Breast epithelium (tissue), 3 donors: ENCODE measurements around the gene ACER3.

Experiments used
- POLR2A ChIP-seq: fragments of 450-650 bp; IDR thresholded peaks from one replicate; pipeline ENCODE4 v1.6.1; 2016; ENCODE audit warnings: antibody characterized with exemption, mild to moderate bottlenecking, moderate library complexity
- POLR2AphosphoS5 ChIP-seq, 3 donors: sonication (generic); formaldehyde crosslinking; IDR thresholded peaks; one replicate each; pipeline ENCODE4 v1.6.1; 2017; ENCODE audit warnings: antibody characterized with exemption in 3 of 3
- TF ChIP-seq, protein P1 (sequence below), 3 donors: fragments of 450-650 bp; IDR thresholded peaks; one replicate each; pipeline ENCODE4 v1.5.1; 2016 to 2017; ENCODE audit warnings: antibody characterized with exemption in 3 of 3, mild to moderate bottlenecking in 3 of 3, moderate library complexity in 3 of 3

DNA sequence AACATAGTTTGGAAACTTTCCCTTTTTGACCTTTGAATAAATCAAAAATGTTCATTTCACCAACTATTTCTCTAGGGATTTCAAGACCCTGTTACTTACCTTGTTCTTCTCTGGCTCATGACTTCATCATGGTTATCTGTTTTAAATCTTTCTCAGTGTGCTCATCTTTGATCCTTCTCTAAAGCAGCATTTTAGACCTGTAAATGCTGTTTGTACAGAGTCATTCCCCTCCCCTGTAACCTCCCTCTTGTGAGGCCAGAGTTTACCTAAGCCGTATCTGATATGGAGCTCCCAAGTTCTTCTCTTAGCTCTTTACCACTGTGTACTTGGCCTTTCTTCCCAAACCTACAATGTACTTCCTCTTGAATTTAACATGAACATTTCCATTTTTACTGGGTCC is 56.0 kb downstream of the ACER3 start:
- TF ChIP-seq POLR2A (no peak), POLR2AphosphoS5 (IDR thresholded peaks at IDR 0.05) (no peak)
- TF ChIP-seq, protein P1, sequence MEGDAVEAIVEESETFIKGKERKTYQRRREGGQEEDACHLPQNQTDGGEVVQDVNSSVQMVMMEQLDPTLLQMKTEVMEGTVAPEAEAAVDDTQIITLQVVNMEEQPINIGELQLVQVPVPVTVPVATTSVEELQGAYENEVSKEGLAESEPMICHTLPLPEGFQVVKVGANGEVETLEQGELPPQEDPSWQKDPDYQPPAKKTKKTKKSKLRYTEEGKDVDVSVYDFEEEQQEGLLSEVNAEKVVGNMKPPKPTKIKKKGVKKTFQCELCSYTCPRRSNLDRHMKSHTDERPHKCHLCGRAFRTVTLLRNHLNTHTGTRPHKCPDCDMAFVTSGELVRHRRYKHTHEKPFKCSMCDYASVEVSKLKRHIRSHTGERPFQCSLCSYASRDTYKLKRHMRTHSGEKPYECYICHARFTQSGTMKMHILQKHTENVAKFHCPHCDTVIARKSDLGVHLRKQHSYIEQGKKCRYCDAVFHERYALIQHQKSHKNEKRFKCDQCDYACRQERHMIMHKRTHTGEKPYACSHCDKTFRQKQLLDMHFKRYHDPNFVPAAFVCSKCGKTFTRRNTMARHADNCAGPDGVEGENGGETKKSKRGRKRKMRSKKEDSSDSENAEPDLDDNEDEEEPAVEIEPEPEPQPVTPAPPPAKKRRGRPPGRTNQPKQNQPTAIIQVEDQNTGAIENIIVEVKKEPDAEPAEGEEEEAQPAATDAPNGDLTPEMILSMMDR (IDR thresholded peaks at IDR 0.05) = no peak
